ENCODE measurements around the gene SH3BP5L.

DNA sequence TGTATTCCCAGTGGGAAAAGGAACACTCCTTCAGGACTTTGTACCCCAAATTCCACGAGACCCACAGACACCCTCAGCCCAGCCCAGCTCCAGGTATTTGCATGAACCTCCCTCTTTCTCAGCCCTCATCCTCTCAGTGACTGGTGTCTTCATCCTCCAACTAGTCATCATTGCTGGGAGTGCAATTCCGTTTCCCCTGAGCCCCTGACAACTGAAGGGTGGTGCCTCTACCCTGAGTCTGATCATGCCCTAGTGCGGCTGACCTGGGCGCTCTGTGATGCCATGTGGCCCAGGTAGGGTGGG lies 36.9 kb upstream of the SH3BP5L start:
- TF ChIP-seq, protein P1, sequence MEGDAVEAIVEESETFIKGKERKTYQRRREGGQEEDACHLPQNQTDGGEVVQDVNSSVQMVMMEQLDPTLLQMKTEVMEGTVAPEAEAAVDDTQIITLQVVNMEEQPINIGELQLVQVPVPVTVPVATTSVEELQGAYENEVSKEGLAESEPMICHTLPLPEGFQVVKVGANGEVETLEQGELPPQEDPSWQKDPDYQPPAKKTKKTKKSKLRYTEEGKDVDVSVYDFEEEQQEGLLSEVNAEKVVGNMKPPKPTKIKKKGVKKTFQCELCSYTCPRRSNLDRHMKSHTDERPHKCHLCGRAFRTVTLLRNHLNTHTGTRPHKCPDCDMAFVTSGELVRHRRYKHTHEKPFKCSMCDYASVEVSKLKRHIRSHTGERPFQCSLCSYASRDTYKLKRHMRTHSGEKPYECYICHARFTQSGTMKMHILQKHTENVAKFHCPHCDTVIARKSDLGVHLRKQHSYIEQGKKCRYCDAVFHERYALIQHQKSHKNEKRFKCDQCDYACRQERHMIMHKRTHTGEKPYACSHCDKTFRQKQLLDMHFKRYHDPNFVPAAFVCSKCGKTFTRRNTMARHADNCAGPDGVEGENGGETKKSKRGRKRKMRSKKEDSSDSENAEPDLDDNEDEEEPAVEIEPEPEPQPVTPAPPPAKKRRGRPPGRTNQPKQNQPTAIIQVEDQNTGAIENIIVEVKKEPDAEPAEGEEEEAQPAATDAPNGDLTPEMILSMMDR (IDR thresholded peaks at IDR 0.05), result no peak
- TF ChIP-seq POLR2A (IDR thresholded peaks at IDR 0.05), result no peak

Measured in testis (tissue), 2 donors.